ENCODE results near the gene C1orf52. TPM values are rescaled to one million over a fixed set of nuclear protein-coding genes. Genes with fewer than 3 reads are reported as not detected.

Gene C1orf52
- total RNA-seq, 1 experiment from 2014 or later = 51.6 TPM

DNA sequence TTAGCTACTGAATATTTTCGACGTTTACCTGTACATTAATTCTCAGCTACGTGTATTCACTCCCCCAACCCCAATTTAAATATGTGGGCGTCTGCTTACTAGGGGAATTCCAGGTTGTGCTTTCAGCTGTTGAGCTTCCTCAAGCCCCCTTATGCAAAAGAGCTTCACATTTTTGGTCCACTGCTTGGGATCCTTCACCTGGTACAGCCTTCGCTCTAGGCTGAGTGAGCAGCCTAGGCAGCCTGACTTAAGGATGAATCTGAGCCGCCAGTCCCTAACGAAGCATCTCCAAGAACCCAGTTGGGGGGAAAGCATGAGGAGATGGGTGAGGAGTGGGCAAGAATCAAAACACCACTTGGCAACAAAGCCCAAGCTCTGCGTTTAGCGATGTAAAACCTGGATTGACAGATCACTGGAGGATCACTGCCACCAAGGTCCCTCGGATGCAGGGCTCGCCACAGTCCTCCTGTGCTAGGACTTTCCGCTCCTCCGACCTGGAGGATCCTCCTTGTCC lies 16.3 kb upstream of the C1orf52 start:
- H3K4me3 ChIP-seq (ENCODE audit: low read depth in 2 of 2, low read length in 2 of 2) = peak overlapping the region; percentile 83 to 88
- ChIA-PET POLR2A (interaction anchor here (0.6 to 2.1 kb wide), 13 partner anchors 10 to 1118 kb away, joined by 3 to 16 read pairs (median 3); partner anchors contain the start of genes C1orf52 and ZNHIT6), CTCF (interaction anchor here (0.5 to 1.5 kb wide), 5 partner anchors 9 to 1674 kb away, joined by 3 to 17 read pairs (median 3); partner anchors contain the start of gene C1orf52)
- intact Hi-C loops (cut with micrococcal nuclease; ENCODE audit: unreplicated experiment) (no loop called here), in situ Hi-C loops (cut with HindIII; ENCODE audit: low pct_unique_long_range_greater_than_20kb, low sequenced_read_pairs) (no loop called here)
- no peak for DNase-seq (ENCODE audit: low read depth, low spot score)
- no peaks in the 10 kb centered on the region for H3K27me3 ChIP-seq (ENCODE audit: control insufficient read depth, insufficient read depth, low read length)
- ATAC-seq = no peak
- H3K4me1 ChIP-seq (ENCODE audit: control insufficient read depth, insufficient read depth, low read length) = peaks cover 52% of the 10 kb centered on the region
- peaks cover 19% of the 10 kb centered on the region for H3K36me3 ChIP-seq (ENCODE audit: control insufficient read depth, insufficient read depth, low read length)
- H3K9me3 ChIP-seq (ENCODE audit: control insufficient read depth, insufficient read depth, low read depth, low read length) = no peaks in the 10 kb centered on the region
- peak overlapping the region; percentile 97 for H3K27ac ChIP-seq (ENCODE audit: low read length)
- no TSS peak for BruUV-seq (replicated peaks)
- TF ChIP-seq, protein P1, sequence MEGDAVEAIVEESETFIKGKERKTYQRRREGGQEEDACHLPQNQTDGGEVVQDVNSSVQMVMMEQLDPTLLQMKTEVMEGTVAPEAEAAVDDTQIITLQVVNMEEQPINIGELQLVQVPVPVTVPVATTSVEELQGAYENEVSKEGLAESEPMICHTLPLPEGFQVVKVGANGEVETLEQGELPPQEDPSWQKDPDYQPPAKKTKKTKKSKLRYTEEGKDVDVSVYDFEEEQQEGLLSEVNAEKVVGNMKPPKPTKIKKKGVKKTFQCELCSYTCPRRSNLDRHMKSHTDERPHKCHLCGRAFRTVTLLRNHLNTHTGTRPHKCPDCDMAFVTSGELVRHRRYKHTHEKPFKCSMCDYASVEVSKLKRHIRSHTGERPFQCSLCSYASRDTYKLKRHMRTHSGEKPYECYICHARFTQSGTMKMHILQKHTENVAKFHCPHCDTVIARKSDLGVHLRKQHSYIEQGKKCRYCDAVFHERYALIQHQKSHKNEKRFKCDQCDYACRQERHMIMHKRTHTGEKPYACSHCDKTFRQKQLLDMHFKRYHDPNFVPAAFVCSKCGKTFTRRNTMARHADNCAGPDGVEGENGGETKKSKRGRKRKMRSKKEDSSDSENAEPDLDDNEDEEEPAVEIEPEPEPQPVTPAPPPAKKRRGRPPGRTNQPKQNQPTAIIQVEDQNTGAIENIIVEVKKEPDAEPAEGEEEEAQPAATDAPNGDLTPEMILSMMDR (IDR thresholded peaks at IDR 0.05) = no peak
- TF ChIP-seq TCF7L2 (IDR thresholded peaks at IDR 0.05; ENCODE audit: low read depth, low read length) (no peak), REST (IDR thresholded peaks at IDR 0.05; ENCODE audit: insufficient read depth in 1 of 2, low read depth in 2 of 2, low read length in 1 of 2) (no peak), SIN3A (IDR thresholded peaks at IDR 0.05; ENCODE audit: borderline replicate concordance, insufficient read depth, low read depth, low read length) (no peak), POLR2AphosphoS5 (IDR thresholded peaks at IDR 0.05; ENCODE audit: low read depth, low read length) (no peak)

- CTCF ChIA-PET = no interaction called here
- BruUV-seq (replicated peaks) = TSS peak; percentile 72
- peaks cover 52% of the 10 kb centered on the region for H3K4me1 ChIP-seq (ENCODE audit: control insufficient read depth, insufficient read depth, low read length)
- H3K36me3 ChIP-seq (ENCODE audit: control insufficient read depth, insufficient read depth, low read length) = peaks cover 26% of the 10 kb centered on the region
- DNase-seq (ENCODE audit: low read depth, low spot score) (no peak), ATAC-seq (no peak)
- TF ChIP-seq, protein P1 (IDR thresholded peaks at IDR 0.05) = no peak
- no peak for TF ChIP-seq SIN3A (IDR thresholded peaks at IDR 0.05; ENCODE audit: borderline replicate concordance, insufficient read depth, low read depth, low read length)
- 0 out of 2 replicates have a peak, but pooled peaks have one; percentile 16 for TF ChIP-seq POLR2AphosphoS5 (IDR thresholded peaks at IDR 0.05; ENCODE audit: low read depth, low read length)
- H3K4me3 ChIP-seq (ENCODE audit: low read depth in 2 of 2, low read length in 2 of 2) = peak overlapping the region; percentile 83 to 88
- POLR2A ChIA-PET = interaction anchor here (1.1 to 1.3 kb wide), 2 partner anchors 11 to 54 kb away, joined by 3 read pairs; no protein-coding TSS in a partner anchor
- intact Hi-C loops (cut with micrococcal nuclease; ENCODE audit: unreplicated experiment) = no loop called here
- H3K27me3 ChIP-seq (ENCODE audit: control insufficient read depth, insufficient read depth, low read length) = no peaks in the 10 kb centered on the region
- peak overlapping the region; percentile 97 for H3K27ac ChIP-seq (ENCODE audit: low read length)
- in situ Hi-C loops (cut with HindIII; ENCODE audit: low pct_unique_long_range_greater_than_20kb, low sequenced_read_pairs) = no loop called here
- H3K9me3 ChIP-seq (ENCODE audit: control insufficient read depth, insufficient read depth, low read depth, low read length) = no peaks in the 10 kb centered on the region
These were observed 15.5 kb upstream of the C1orf52 start for GRCh38 chr1:85274969-85275453.
